HS-5 (cell line): ENCODE results near the gene FAM161B.
"Not testable (repeated sequence)": the region's sequence is repeated elsewhere in the genome, so short reads cannot be mapped to it uniquely, and the experiment has no call there.

Source experiments
- DNase-seq: peaks from one replicate; pipeline ENCODE4 v3.0.0-alpha.2; 2012; ENCODE audit warnings: low read depth

The FAM161B gene, protein sequence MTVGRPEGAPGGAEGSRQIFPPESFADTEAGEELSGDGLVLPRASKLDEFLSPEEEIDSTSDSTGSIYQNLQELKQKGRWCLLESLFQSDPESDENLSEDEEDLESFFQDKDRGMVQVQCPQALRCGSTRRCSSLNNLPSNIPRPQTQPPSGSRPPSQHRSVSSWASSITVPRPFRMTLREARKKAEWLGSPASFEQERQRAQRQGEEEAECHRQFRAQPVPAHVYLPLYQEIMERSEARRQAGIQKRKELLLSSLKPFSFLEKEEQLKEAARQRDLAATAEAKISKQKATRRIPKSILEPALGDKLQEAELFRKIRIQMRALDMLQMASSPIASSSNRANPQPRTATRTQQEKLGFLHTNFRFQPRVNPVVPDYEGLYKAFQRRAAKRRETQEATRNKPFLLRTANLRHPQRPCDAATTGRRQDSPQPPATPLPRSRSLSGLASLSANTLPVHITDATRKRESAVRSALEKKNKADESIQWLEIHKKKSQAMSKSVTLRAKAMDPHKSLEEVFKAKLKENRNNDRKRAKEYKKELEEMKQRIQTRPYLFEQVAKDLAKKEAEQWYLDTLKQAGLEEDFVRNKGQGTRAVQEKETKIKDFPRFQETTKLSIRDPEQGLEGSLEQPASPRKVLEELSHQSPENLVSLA

DNA sequence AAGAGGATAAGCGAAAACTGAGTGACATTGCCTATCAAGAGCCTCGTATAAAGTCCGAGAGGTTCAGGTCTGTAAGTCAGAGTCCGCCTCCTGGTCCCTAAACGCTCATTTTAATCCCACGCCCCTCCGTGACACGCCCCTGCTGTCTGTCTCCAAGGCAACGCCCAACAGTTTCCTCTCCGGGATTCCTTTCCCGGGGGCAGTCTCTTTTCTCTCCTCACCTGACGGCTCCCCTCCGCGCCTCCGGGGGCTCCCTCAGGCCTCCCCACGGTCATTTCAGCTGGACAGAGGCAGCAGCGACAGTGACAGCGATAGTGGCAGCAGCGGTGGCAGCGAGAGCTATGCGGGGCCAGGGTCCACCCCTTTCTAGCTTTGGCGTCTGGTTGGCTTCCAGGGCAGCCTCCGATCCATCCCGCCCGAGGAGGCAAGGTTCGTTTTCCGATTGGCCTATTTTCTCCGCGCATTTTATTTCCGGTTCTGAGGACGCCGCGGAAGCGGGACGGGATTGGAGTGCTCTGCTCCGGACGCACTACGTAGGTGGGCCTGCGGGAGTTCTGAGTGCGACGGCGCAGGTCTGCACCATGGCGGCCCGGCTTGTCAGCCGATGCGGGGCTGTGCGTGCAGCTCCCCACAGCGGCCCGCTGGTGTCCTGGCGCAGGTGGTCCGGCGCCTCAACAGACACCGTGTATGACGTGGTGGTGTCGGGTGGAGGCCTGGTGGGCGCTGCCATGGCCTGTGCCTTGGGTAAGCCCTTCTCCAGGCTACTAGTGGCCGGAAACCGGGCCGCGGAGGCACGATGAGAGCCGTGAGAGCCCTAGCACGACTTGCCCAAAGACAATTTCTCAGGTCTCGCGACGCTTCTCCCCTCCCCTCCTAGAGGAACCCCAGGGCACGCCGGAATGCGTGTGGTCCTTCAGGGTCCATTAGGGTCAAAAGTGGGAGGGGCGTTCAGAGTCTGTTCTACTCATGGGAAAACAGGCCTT, at the start of gene FAM161B, which contains the start of gene COQ6:
Gene FAM161B (minus strand): TSS at position 343 of the 983 bp plus-strand sequence. CDS start 68 bp downstream, at position 275.
Gene COQ6 (plus strand): TSS at position 551 of the 983 bp plus-strand sequence. CDS start 31 bp downstream, at position 582.
- peak; percentile 88 for DNase-seq

DNA sequence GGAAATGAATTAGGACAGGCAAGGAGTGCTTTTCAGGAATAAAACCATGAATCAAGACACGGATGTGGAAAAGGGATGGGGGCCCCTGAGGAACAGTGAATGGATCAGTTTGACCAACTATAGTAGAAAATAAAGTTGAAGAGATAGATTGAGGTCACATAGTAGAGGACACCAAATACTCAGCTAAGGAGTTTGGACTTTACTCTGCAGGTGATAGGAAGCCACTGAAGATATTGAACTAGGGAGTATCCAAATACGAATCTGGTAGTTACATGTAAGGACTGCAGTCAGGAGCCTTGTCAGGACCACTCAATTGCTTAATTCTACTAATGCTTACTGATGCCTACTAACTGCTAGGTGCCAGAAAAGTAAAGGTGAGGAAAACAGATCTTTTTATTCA, 48.8 kb upstream of the FAM161B start:
- DNase-seq, result no peak

DNA sequence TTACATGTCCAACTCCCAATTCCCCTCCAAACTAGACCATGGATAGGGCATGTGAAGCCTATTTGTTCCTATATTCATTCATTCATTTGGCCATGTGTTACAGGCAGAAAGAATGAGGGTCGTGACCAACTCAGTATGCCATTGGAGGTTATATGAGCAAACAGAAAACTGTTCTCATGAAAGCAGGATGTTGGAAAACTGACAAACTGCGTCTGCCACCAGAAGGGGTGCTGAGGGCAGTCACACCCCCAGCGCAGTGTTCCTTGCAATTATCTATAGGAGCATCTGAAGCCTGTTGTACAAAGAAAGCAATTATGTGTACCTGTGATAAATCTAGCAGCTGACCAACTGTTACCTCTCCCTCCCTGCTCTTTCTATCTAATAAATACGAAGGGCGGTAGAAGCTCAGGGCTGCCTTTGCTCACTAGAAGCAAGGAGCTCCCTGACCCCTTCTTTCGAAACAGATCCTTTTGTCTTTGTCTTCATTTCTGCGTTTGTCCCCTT, 48.1 kb upstream of the FAM161B start:
- no peak for DNase-seq

DNA sequence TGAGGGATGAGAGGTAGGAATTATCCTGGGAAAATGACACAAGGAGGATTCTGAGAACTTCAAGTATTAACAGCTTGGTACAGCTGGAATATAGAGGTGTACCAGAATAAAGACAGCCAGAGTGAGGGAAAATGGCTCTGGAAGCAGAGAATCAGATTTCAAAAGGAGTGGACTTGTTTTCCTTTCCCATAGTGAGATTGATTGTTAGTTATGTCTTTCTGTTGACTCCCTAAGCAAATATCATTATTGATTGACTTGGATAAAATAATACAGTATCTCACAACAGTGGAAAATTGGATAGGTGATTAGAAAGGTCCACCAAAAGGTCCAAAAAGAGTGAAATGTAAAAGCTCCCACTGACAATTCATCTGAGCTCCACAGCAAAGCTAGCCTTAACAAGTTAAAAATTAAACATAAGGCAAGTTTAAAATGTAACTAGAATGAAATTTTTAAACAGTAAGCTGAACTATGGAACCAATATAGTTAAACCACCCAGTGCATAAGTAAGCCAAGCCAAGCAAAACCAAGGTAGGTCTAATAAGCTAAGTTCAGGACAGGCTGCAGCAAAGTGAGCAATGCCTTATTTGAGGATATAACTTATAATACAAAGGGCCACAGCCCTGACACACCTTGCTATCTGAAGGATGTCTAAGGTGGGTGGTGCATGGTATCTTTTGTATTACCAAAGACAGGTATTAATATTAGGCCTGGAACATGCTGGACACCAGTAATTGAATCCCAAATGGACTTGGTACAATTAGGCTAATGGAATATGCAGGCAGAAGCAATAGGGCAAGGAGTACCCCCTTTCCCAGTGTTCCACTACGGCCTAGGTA, 47.4 kb upstream of the FAM161B start:
- no peak for DNase-seq

DNA sequence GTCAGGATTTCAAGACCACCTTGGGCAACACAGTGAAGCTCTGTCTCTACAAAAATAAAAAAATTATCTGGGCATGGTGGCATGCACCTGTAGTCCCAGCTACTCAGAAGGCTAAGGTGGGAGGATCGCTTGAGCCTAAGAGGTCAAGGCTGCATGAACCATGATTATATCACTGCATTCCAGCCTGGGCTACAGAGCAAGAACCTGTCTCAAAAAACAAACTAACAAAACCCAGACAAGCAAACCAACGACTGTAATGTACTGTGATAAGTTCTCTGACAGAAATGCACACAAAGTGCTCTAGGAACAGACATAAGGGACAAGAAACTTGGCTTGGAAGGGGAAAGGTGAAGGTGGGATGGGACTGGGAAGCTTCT, 46.8 kb upstream of the FAM161B start:
- DNase-seq, result no peak

DNA sequence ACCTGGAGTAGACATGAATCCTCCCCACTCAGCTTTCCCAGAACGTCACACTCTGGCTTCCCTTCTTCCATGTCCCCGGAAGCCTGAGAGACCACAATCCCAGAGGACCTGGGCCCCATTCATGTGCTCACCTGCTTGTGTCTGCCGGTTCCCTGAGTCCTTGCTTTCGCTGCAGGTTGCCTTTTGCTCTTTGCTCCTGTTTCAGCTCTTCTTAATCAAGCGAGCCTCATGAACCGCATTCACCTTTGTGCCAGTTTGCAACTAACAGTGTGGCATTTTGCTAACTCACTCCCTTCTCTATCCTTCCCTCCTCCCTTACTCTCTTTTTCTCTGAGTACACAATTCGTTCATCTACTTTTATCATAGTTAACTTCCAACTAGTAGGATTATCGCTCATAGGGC, 46.1 kb upstream of the FAM161B start:
- DNase-seq, result no peak

- not testable (repeated sequence) for DNase-seq
Measured at GRCh38 chr14:73994926-73995325, 45.0 kb upstream of the FAM161B start.

- no peak for DNase-seq
Measured at GRCh38 chr14:73991092-73991491, 41.2 kb upstream of the FAM161B start.

GRCh38 chr14:73988656-73989055, 38.8 kb upstream of the FAM161B start:
- not testable (repeated sequence) for DNase-seq

DNA sequence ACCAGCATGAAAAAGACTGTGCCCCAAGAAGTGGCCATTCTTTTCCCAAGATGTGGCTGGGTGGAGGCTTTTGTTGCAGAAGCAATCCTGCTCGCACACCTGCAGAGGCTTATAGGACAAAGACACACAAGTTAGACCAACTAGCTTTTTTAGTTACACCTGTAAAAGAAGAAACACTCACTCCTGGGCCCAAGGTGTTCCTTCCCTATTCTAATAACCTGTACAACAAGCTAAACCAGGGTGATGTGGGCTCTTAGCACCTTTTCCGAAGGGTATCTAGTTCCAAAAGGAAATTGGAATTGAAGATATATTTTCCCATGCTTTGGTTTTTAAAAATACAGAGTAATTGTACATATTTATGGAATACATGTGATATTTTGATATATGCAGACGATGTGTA, 38.2 kb upstream of the FAM161B start:
- no peak for DNase-seq

GRCh38 chr14:73977896-73978295, 28.0 kb upstream of the FAM161B start:
- DNase-seq, result no peak

- DNase-seq, result no peak
Measured at GRCh38 chr14:73976125-73976524, 26.2 kb upstream of the FAM161B start.

- DNase-seq, result no peak
Measured at GRCh38 chr14:73973497-73973896, 23.6 kb upstream of the FAM161B start.

GRCh38 chr14:73968885-73969284, 19.0 kb upstream of the FAM161B start:
- DNase-seq, result no peak

DNA sequence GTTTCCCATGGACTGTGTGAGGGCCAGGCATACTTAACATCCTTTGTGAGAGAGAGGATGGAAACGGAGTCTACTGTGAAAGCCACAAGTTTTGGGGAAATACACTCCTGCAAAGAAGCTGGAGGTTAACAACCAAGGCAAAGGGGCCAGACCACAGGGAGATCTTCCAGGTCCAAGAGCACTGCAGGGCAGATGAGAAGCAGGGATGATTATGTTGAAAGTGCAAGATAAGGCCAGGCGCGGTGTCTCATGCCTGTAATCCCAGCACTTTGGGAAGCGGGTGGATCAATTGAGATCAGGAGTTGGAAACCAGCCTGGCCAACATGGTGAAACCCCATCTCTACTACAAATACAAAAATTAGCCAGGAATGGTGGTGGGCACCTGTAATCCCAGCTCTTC, 15.3 kb upstream of the FAM161B start:
- no peak for DNase-seq

- DNase-seq, result no peak
Measured at GRCh38 chr14:73961192-73961591, 11.3 kb upstream of the FAM161B start.

GRCh38 chr14:73958591-73958990, 8.7 kb upstream of the FAM161B start:
- no peak for DNase-seq

- no peak for DNase-seq
Measured at GRCh38 chr14:73955674-73956073, 5.8 kb upstream of the FAM161B start.

GRCh38 chr14:73953731-73954130, 3.8 kb upstream of the FAM161B start:
- DNase-seq, result peak; percentile 8

GRCh38 chr14:73945159-73945670, 4.7 kb downstream of the FAM161B start:
- no peak for DNase-seq
